GF-D8 (cell line): ENCODE measurements around the gene CYSTM1.

Experiments
- DNase-seq: peaks from one replicate; lab custom pipeline; 2025; lab: John Stamatoyannopoulos, UW

The CYSTM1 gene, protein sequence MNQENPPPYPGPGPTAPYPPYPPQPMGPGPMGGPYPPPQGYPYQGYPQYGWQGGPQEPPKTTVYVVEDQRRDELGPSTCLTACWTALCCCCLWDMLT

GRCh38 chr5:140174465-140175366, at the start of gene CYSTM1:
Gene CYSTM1, plus strand, starts transcription at chr5:140175188. Its CDS starts 19,278 bp downstream, at chr5:140194466.
- no peak for DNase-seq

DNA sequence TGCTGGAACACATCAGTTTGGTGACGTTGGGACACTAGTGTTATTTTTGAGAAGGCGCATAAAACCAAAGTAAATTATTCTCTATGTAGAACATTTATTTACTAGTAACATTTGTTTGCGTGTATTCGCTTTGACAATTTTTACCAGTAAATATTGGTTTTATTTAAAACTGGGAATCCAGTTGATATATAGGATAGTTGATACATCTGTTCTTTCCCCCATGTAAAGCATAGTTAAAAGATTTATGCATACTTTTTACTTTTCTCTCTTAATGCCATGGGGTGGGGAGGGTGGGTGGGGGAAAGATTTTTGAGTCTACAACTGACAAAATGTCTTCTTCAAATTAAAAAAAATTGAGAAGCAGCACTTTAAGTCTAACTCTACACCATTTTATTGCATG, 49.4 kb upstream of the CYSTM1 start, which contains the start of gene IGIP:
Gene IGIP (plus strand): TSS at position 301 of the 400 bp plus-strand sequence. CDS start 2,540 bp downstream, outside the sequence.
- no peak for DNase-seq

DNA sequence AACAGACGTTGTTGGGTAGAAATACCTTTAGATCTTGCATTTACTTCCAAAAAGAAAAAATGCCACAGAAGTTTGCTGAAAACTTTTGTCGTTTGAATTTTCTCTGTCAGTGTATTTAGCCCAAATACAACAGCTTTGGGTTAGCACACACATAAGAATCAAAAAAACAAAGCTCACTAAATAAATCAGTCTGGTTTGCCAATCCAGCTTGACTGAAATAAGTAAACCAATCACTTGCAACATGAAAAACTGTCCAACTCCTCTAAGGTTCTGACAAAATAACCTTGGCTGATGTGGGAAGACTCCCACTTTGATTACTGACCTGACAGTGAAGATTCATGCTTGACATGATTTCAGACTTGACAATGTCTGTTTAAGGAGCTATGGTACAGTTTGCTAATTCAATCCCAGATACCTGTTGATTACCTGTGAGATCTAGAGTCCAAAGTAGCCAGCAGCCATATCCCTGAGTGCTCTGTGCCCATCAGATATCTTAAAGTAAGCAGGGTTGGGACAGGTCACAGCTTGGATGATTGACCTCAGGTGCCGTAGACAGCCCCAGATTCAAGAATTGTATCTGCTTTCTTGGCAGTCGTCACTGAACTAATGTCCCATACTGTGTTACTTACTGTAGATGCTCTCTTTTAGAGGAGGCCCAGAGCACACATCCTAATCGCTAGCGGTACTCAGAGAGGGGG, 48.5 kb upstream of the CYSTM1 start:
- no peak for DNase-seq

DNA sequence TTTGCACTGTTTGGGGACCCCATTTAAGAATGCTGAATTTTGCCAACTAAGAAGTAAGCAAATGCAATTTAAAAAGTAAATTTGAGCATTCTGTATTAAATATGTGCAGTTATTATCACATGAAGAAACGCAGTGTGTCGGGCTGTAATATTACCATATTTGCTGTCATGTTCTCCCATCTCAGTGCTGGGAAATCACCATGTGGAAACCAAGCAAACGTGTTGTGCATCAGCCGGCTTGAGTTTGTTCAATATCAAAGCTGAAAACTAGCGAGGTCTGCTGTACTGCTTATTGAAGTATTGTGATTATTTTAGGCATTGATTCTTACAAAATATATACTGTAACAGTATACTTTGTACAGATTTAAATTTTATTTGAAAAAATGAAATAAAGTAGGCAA, 46.6 kb upstream of the CYSTM1 start:
- no peak for DNase-seq

- DNase-seq, result no peak
Observed at GRCh38 chr5:140130949-140131733, 43.8 kb upstream of the CYSTM1 start.

DNA sequence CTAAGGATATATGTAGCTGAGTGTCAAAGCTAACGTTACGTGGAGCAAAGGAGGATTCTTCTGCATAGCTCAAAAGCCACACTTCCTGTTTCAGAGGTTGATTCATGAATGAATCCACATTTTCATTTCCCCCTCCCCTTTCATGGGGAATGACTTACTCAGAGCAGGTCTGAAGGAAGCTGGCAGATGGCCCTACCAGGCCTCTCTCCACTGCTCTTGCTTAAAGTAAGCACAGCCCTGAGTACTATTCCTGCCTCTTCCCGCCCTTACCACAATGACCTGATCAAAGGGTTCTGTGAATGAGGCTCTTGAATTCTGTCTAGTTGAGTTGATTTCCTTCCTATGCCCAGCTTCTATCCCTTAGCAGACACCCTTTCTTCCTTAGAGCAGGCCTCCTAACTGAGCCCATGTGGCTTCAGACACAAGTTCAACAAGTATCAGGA, 43.0 kb upstream of the CYSTM1 start:
- DNase-seq, result no peak

- no peak for DNase-seq
Observed at GRCh38 chr5:140133514-140134167, 41.3 kb upstream of the CYSTM1 start.

- DNase-seq, result no peak
Observed at GRCh38 chr5:140134277-140134935, 40.6 kb upstream of the CYSTM1 start.

- DNase-seq, result no peak
Observed at GRCh38 chr5:140135127-140135526, 39.9 kb upstream of the CYSTM1 start.

GRCh38 chr5:140136624-140137023, 38.4 kb upstream of the CYSTM1 start:
- DNase-seq, result no peak

DNA sequence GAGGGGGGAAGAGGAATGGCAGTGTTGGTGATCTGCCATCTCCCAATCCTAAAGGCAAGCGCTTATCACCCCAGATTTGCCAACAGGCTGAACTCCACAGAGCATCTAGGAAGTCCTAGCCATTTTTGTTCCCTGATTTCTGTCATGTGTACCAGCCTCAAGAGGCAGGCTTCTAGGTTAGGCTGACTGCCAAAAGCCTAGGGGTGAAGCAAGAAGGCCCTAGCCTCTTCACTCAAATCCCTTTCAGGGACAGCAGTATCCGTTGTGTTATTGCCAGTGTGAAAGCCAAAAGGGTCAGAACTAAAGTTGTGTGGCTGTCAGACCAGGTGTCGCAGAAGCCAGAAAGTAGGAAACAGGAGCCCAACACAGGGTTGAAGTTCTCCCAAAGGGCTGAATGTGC, 34.6 kb upstream of the CYSTM1 start:
- no peak for DNase-seq

DNA sequence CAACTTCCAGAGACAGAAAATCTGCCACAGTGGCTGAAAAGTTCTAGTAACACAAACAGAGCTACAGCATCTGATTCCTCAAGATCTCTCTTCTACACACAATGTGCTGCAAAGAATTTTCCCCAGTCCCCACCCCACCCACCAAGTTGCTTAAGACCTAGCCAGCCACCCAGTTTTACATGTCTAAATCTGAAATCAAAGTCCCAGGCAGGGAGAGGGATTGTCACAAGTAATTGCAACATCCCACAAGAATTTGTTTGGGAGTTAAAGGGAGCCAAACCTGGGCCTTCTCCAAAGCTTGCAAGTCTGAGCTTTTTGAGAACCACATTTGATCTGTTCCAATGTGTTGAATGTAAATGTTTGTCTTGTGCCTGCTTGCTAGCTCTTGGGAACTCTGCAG, 33.7 kb upstream of the CYSTM1 start:
- no peak for DNase-seq

DNA sequence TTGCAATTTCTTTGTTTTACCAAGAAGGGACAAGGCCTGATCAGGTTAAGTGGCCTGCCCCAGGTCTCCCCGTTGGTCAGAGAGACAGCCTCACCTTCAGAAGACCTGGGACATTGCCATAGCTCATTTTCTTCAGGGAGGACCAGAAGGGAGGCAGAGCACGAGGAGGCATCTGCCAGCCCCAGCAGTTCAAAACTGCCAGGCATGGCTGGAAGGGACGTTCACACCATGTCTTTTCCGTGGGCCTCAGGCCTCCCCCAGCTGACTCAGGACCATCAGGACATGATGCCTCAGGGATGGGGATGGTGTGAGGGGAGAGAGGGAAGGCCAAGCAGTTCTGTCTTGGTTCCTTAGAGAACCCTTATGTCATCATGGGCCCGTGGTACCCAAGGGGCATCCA, 32.7 kb upstream of the CYSTM1 start:
- no peak for DNase-seq

DNA sequence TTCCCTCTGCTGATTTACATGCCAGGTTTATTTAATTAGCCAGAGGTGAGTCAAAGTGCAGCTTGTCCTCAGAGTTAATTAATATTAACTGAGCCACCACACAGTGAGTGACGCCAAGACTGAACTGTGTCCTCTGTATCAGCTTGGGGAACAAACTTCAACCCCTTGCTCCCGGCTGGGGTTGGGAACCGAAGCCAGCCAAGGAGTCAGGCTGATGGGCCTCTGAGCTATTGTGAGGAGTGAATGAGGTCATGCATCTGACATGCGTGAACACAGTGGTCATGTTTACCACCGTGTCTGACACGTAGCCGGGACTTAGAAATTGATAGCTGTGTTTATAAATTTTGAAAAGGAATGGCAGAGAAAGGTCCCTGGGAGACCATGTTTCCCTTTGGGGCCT, 32.1 kb upstream of the CYSTM1 start:
- DNase-seq, result no peak

- DNase-seq, result no peak
Observed at GRCh38 chr5:140143521-140144258, 31.3 kb upstream of the CYSTM1 start.

DNA sequence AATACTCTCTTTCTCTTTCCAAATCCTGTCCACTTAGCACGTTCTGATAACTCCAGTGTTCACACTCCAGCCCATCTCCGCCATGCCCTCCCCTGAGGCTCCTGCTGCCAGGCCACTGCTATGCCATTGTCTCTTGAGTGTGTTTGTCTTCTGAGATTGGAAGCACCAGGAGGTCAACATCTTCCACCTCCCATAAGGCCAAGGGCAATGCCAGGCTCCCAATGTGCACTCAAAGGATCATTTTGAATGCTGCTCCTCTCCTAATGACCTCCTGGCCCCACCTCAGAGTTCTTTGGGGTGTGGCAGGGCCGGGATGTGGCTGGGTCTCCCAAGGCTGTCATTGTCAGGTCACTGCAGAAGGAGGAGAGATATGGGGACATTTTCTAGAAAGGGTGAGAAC, 29.7 kb upstream of the CYSTM1 start:
- DNase-seq, result no peak

GRCh38 chr5:140145818-140146522, 29.0 kb upstream of the CYSTM1 start:
- no peak for DNase-seq

DNA sequence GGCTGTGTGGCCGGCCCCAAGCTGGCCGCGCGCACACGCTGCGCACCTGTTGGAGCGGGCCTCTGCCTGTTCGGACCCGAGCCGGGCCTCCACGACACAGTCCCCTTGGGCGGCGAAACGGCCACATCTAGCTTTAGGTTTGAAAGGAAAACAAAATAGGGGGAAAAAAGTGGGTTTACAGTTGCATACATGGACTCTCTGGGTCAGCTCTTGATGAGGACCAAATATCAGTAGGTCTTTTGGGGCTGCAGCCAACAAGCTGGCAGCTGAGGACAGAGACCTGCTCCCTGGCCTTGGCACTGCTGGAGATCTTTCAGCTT, 28.5 kb upstream of the CYSTM1 start:
- DNase-seq, result no peak

GRCh38 chr5:140147460-140147859, 27.5 kb upstream of the CYSTM1 start:
- DNase-seq, result no peak

- no peak for DNase-seq
Observed at GRCh38 chr5:140148508-140148907, 26.5 kb upstream of the CYSTM1 start.
